Trophoblast cell (in vitro differentiated cells and primary cell): ENCODE measurements around the gene NVL.

Experiments
- DNase-seq, 2 donors: peaks; one replicate each; pipeline ENCODE4 v3.0.0-alpha.2; 2016
- H2AFZ ChIP-seq: 2 replicates; pipeline ENCODE4 v1.6.1; 2013; ENCODE audit warnings: low read length, moderate library complexity, mild to moderate bottlenecking; ENCODE audit not compliant: insufficient read depth, poor library complexity
- H2AK5ac ChIP-seq: 2 replicates; pipeline ENCODE4 v1.6.1; 2013; ENCODE audit warnings: mild to moderate bottlenecking, low read length
- H2BK120ac ChIP-seq: 2 replicates; pipeline ENCODE4 v1.6.1; 2013; ENCODE audit warnings: low read length, mild to moderate bottlenecking, moderate library complexity; ENCODE audit not compliant: insufficient read depth, poor library complexity
- H2BK12ac ChIP-seq: 2 replicates; pipeline ENCODE4 v1.6.1; 2013; ENCODE audit warnings: mild to moderate bottlenecking, low read length, moderate library complexity
- H2BK5ac ChIP-seq: 2 replicates; pipeline ENCODE4 v1.6.1; 2013; ENCODE audit warnings: low read length, low read depth, moderate library complexity, mild to moderate bottlenecking; ENCODE audit not compliant: poor library complexity
- H3K14ac ChIP-seq: 2 replicates; pipeline ENCODE4 v1.6.1; 2013; ENCODE audit warnings: mild to moderate bottlenecking, low read length
- H3K18ac ChIP-seq: 2 replicates; pipeline ENCODE4 v1.6.1; 2013; ENCODE audit warnings: mild to moderate bottlenecking, low read length
- H3K23ac ChIP-seq: 2 replicates; pipeline ENCODE4 v1.6.1; 2013; ENCODE audit warnings: low read length
- H3K27ac ChIP-seq: 2 replicates; pipeline ENCODE4 v1.5.1; 2013; ENCODE audit warnings: low read depth, mild to moderate bottlenecking, inconsistent platforms, low read length, moderate library complexity
- H3K27me3 ChIP-seq: 2 replicates; pipeline ENCODE4 v1.6.1; 2013; ENCODE audit warnings: inconsistent platforms, mild to moderate bottlenecking, low read length, moderate library complexity; ENCODE audit not compliant: insufficient read depth
- H3K36me3 ChIP-seq, 2 experiments: 1 replicate in 1 of 2; 2 replicates in 1 of 2; pipeline ENCODE4 v1.6.1; 2013; ENCODE audit warnings: low read length in 2 of 2, mild to moderate bottlenecking in 2 of 2, moderate library complexity in 1 of 2; ENCODE audit not compliant: insufficient read depth in 2 of 2, control insufficient read depth in 1 of 2
- H3K4ac ChIP-seq: 2 replicates; pipeline ENCODE4 v1.6.1; 2013; ENCODE audit warnings: low read depth, mild to moderate bottlenecking, low read length, moderate library complexity
- H3K4me1 ChIP-seq, 2 experiments: 1 replicate in 1 of 2; 2 replicates in 1 of 2; pipeline ENCODE4 v1.6.1; 2013; ENCODE audit warnings: low read length in 2 of 2, mild to moderate bottlenecking in 2 of 2, moderate library complexity in 1 of 2; ENCODE audit not compliant: insufficient read depth in 2 of 2, control insufficient read depth in 1 of 2
- H3K4me2 ChIP-seq: 2 replicates; pipeline ENCODE4 v1.6.1; 2013; ENCODE audit warnings: inconsistent platforms, mild to moderate bottlenecking, low read length, moderate library complexity
- H3K4me3 ChIP-seq: 2 replicates; pipeline ENCODE4 v1.5.1; 2013; ENCODE audit warnings: mild to moderate bottlenecking, low read depth, low read length, inconsistent platforms
- H3K79me1 ChIP-seq: one replicate; pipeline ENCODE4 v1.6.1; 2013; ENCODE audit warnings: low read length
- H3K79me2 ChIP-seq: 2 replicates; pipeline ENCODE4 v1.6.1; 2013; ENCODE audit warnings: low read length, mild to moderate bottlenecking; ENCODE audit not compliant: control insufficient read depth, insufficient read depth, poor library complexity
- H3K9ac ChIP-seq: 2 replicates; pipeline ENCODE4 v1.6.1; 2013; ENCODE audit warnings: mild to moderate bottlenecking, low read length
- H3K9me3 ChIP-seq: 2 replicates; pipeline ENCODE4 v1.6.1; 2013; ENCODE audit warnings: low read depth, mild to moderate bottlenecking, control low read depth, inconsistent platforms, low read length; ENCODE audit not compliant: insufficient read depth
- H4K12ac ChIP-seq: 2 replicates; pipeline ENCODE4 v1.6.1; 2013; ENCODE audit warnings: low read depth, mild to moderate bottlenecking, low read length, moderate library complexity
- H4K8ac ChIP-seq: 2 replicates; pipeline ENCODE4 v1.6.1; 2013; ENCODE audit warnings: low read depth, mild to moderate bottlenecking, low read length, moderate library complexity
- H4K91ac ChIP-seq: one replicate; pipeline ENCODE4 v1.6.1; 2013; ENCODE audit warnings: low read depth, mild to moderate bottlenecking, low read length, moderate library complexity
- WGBS: extraction: QIAGEN DNeasy Blood & Tissue Kit; methylation state at CpG from one replicate; pipeline ENCODE4 v1.1.7; 2013; ENCODE audit warnings: missing lambda C conversion rate; ENCODE audit not compliant: insufficient read length, insufficient coverage; ENCODE audit errors: extremely low coverage; 5-methylcytosine and 5-hydroxymethylcytosine counted together

NVL gene

GRCh38 chr1:224262373-224263054 is 67.5 kb downstream of the NVL start:
- no peaks in the 10 kb centered on the region for H3K27me3 ChIP-seq
- H3K79me2 ChIP-seq, result no peaks in the 10 kb centered on the region
- H2BK12ac ChIP-seq, result no peak overlapping the region
- no peak overlapping the region for H3K14ac ChIP-seq
- no peak overlapping the region for H2BK120ac ChIP-seq
- no peaks in the 10 kb centered on the region for H3K9me3 ChIP-seq
- no CpG with 5 or more reads among the region's 2 CpGs for WGBS
- H4K91ac ChIP-seq, result no peak overlapping the region
- H3K4me3 ChIP-seq, result no peak overlapping the region
- no peak overlapping the region for H3K18ac ChIP-seq
- H2AK5ac ChIP-seq, result no peak overlapping the region
- H3K9ac ChIP-seq, result no peak overlapping the region
- H2AFZ ChIP-seq, result no peak overlapping the region
- no peak overlapping the region for H4K12ac ChIP-seq
- peaks cover 0 to 2% of the 10 kb centered on the region in 2 experiments for H3K36me3 ChIP-seq
- H3K4me2 ChIP-seq, result no peak overlapping the region
- no peak for DNase-seq
- no peak overlapping the region for H3K23ac ChIP-seq
- no peak overlapping the region for H2BK5ac ChIP-seq
- H3K4ac ChIP-seq, result no peak overlapping the region
- peaks cover 0 to 5% of the 10 kb centered on the region in 2 experiments for H3K4me1 ChIP-seq
- no peak overlapping the region for H3K27ac ChIP-seq
- no peak overlapping the region for H4K8ac ChIP-seq
- peaks cover under 1% of the 10 kb centered on the region for H3K79me1 ChIP-seq

GRCh38 chr1:224259986-224260385 is 70.0 kb downstream of the NVL start:
- Histone ChIP-seq H4K8ac (no peak overlapping the region), H3K4me3 (no peak overlapping the region), H3K27me3 (no peaks in the 10 kb centered on the region), H2BK120ac (no peak overlapping the region), H2BK12ac (no peak overlapping the region), H3K18ac (no peak overlapping the region), H4K91ac (no peak overlapping the region), H3K4ac (no peak overlapping the region), H3K4me1 (peaks cover 2 to 5% of the 10 kb centered on the region in 2 experiments), H3K4me2 (no peak overlapping the region), H2AK5ac (no peak overlapping the region), H3K79me1 (peaks cover 2% of the 10 kb centered on the region), H4K12ac (no peak overlapping the region), H3K9ac (no peak overlapping the region), H3K79me2 (no peaks in the 10 kb centered on the region), H3K23ac (no peak overlapping the region), H3K14ac (no peak overlapping the region), H3K27ac (no peak overlapping the region), H3K36me3 (peaks cover 0 to 2% of the 10 kb centered on the region in 2 experiments), H2AFZ (no peak overlapping the region), H2BK5ac (no peak overlapping the region), H3K9me3 (no peaks in the 10 kb centered on the region)
- no CpG with 5 or more reads among the region's 5 CpGs for WGBS
- peak in 1 of 2 donors; percentile 55 for DNase-seq

GRCh38 chr1:224258351-224258750 is 71.6 kb downstream of the NVL start:
- H3K14ac ChIP-seq, result no peak overlapping the region
- H3K79me1 ChIP-seq, result peaks cover 2% of the 10 kb centered on the region
- no peak overlapping the region for H2AFZ ChIP-seq
- H3K18ac ChIP-seq, result no peak overlapping the region
- no peak overlapping the region for H3K4me3 ChIP-seq
- no peaks in the 10 kb centered on the region for H3K27me3 ChIP-seq
- H2AK5ac ChIP-seq, result no peak overlapping the region
- H3K36me3 ChIP-seq, result no peaks in the 10 kb centered on the region
- no peaks in the 10 kb centered on the region for H3K9me3 ChIP-seq
- peaks cover 2 to 5% of the 10 kb centered on the region in 2 experiments for H3K4me1 ChIP-seq
- no peaks in the 10 kb centered on the region for H3K79me2 ChIP-seq
- no peak overlapping the region for H2BK5ac ChIP-seq
- no peak for DNase-seq
- H4K12ac ChIP-seq, result no peak overlapping the region
- no peak overlapping the region for H3K27ac ChIP-seq
- H2BK120ac ChIP-seq, result no peak overlapping the region
- H3K9ac ChIP-seq, result no peak overlapping the region
- H3K4me2 ChIP-seq, result no peak overlapping the region
- H4K8ac ChIP-seq, result no peak overlapping the region
- no peak overlapping the region for H3K4ac ChIP-seq
- H2BK12ac ChIP-seq, result no peak overlapping the region
- H3K23ac ChIP-seq, result no peak overlapping the region
- WGBS, result no CpG with 5 or more reads among the region's 1 CpG
- H4K91ac ChIP-seq, result no peak overlapping the region

- Histone ChIP-seq H3K79me1 (peaks cover 2% of the 10 kb centered on the region), H3K14ac (no peak overlapping the region), H4K12ac (no peak overlapping the region), H3K18ac (no peak overlapping the region), H2BK12ac (no peak overlapping the region), H2AK5ac (no peak overlapping the region), H4K8ac (no peak overlapping the region), H2BK5ac (no peak overlapping the region), H3K4me3 (no peak overlapping the region), H3K4ac (no peak overlapping the region), H3K23ac (no peak overlapping the region), H3K4me1 (peaks cover 8 to 10% of the 10 kb centered on the region in 2 experiments), H3K9ac (no peak overlapping the region), H3K4me2 (no peak overlapping the region), H3K79me2 (no peaks in the 10 kb centered on the region), H3K9me3 (no peaks in the 10 kb centered on the region), H3K27me3 (no peaks in the 10 kb centered on the region), H3K27ac (peak overlapping the region; percentile 37), H2AFZ (no peak overlapping the region), H3K36me3 (no peaks in the 10 kb centered on the region), H2BK120ac (no peak overlapping the region), H4K91ac (no peak overlapping the region)
- peak; percentile 40 to 75 for DNase-seq
- WGBS, result no CpG with 5 or more reads among the region's 3 CpGs
These were observed 73.3 kb downstream of the NVL start for GRCh38 chr1:224256640-224257039.
